ENCODE measurements around the gene STPG1.

GRCh38 chr1:24343412-24344089, 70.0 kb downstream of the STPG1 start:
- no peak for TF ChIP-seq CTCF (IDR thresholded peaks at IDR 0.05)
- no peak for TF ChIP-seq POLR2AphosphoS5 (IDR thresholded peaks at IDR 0.05)
- no peak for TF ChIP-seq POLR2A (IDR thresholded peaks at IDR 0.05)
